ENCODE measurements around the gene FBXO8.
A peak's percentile ranks its signal among the peaks of the same experiment; 100 is the strongest.

FBXO8 gene

DNA sequence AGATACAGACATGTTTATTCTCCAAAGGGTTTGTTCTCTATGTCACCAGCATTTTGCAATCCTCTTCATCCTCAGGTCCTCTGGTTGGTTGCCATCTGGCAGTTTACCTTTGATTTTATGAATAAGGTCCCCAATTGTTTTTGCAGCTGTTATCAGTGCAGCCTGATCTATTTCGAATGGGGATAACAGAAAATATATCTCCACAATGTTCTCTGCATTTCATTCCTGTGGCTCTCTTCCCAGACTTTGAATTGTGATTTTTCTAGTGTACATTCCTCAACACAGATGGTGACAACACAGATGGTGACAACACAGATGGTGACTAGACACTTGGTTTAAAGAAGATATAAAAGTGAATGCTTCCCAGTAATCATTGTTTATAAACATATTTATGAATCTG lies 74.1 kb downstream of the FBXO8 start:
- no peak for DNase-seq (ENCODE audit: low read depth in 2 of 2)

DNA sequence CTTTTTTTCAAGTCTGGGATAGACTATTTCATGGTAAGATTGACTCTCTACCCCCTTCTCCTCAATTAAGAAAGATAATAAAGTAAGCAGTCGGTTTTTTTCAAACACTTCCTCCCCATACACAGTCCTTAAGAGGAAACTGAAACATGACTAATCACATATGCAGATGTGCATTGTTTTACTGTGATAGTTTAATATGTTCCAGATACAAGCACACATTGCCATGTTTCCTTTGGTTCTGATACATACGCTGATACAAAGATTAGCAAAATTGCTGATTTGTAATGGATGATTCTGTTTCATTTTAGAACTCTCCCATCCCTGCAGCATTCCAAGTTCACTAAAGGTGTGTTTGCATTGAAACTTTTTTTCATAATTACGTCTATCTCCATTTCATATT lies 76.1 kb downstream of the FBXO8 start:
- no peak for DNase-seq (ENCODE audit: low read depth in 2 of 2)

DNA sequence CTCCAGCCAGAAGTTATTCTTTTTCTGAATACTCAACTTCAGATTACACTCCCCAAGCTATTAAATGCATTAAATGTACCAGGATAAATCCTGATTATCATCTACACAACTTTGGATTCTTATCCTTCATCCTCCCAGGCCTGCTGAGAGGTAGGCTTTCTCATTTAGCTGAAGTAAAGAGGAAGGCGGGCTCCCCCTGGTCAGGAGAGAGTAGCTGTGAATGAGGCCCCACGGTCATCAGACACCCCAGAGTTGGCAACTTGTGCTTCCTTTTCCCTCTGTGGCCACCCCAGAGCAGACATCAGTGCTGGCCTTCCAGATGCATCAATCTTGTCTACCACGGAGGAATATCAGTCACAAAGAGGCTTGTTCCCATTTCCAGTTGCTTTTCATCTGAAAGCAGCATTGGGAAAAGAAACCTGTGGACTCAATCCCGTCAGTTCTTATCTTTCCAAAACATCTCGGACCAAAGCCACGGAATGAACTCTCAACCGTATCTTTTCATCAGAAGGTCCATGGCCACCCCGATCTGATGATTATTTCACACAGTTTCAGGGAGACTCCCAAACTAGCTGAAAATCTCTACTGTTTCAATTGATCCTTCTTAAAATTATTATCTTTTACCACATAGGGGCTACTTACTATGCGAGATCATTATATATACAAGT lies 79.2 kb downstream of the FBXO8 start:
- no peak for DNase-seq (ENCODE audit: low read depth in 2 of 2)

DNA sequence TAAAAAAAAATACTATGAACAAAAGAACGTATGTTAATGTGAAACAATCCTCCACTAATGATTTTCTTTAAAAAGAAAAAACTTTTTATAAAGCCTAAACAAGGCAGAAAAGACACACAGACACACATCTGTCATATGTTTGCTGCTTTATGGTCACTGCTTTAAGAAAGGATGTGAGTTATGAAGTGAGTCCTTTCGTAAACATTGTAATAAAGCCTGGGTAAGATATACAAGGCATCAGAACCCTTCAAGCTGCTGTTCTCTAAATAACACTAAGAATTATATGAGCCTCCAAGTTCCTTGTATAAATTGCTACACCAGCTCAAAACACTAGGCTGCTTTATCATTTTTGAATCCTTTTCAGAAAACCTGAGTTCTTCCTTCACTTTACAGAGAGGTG lies 81.6 kb downstream of the FBXO8 start:
- DNase-seq (ENCODE audit: low read depth in 2 of 2) = no peak

DNA sequence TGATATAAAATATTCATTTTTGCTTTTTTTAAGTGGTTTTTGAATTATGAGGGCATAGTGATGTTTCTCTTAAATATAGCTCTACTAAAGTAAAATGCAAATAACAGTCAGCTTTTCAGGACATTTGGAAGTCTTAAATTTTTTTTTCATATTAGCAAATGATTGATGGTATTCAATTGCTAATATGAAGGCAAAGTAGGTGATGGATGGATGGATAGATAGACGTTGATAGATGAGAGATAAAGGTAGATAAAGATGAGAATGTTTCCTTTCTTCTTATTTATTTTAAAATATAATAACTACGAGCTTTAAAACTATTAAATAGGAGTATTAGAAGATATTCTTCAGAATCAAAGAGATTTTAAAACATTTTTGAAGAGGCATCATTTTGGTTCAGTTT lies 83.7 kb downstream of the FBXO8 start:
- no peak for DNase-seq (ENCODE audit: low read depth in 2 of 2)

DNA sequence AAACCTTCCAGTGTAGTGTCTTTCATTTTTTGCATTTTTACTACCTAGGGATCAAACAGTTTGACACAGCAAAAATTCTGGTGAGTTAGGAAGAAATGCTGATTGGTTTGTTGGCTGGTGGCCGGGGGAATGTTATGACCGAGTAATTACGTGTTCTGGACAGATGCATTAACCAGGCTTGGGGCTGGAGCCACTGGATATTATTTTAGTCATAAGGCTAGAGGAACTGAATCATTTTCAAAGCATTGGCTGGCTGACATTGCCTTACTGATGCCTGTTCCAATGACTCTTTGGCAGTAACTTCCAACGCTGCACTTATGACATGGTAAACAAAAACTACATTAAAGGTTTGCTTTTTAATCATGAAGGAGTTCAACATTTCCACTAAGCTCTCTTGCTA lies 84.6 kb downstream of the FBXO8 start:
- peak in 1 of 2 experiments; percentile 36 for DNase-seq (ENCODE audit: low read depth in 2 of 2)

DNA sequence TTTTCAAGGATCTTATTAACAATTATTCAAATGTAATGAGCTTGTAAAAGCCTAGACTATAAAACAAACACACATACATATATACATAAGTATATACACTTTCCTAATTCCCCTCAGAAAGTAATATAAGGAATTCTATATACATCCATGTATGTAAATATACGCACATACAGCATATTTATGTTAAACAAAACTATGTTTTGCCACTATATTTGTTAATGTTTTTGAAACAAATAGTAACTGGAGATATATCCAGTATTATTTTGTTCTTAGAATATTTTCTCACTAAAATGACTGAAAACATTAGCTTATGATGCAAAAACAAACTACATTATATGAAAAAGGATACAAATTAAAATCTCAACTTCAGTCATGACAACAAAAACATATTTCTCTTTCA lies 85.1 kb downstream of the FBXO8 start:
- DNase-seq (ENCODE audit: low read depth in 2 of 2) = no peak

DNA sequence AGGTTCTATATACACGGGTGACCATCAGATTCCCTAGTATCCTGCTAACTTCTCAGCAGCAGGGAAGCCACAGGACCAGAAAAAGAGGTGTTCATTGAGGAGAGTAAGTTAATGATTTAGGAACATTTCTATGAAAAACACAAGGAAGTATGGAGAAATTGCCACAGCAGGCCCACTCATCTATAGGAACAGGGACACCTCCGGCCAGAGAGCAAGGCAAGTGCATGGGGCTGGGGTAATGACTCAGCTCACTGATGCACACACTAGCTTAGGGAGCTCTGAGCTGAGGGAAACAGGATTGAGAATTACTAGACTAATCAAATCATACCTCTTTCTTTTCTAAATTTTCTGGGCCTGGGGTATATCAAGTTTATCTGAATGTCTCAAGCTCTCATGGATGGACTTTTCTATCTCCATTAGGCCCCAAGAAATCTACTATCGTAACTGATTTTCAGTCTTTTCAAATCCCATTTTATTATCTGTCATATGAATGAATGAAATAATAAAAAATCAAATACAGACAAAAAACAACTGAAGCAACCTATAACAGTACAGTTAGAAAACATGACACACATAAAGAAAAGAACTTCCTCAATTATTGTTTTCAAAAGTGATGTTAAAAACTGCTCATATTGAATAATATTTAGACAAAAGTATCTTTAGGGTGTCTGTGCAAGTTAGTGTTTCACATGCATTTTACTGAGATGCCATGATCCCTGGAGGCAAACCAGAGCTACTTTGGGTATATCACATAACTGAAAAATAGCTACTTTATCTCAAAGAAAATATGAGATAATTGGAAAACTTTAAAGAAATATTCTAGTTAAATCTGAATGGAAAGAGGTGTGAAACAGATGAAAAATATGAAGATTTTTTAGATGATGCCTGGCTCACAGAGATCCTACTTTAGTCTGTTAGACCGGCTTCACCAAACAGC lies 89.8 kb downstream of the FBXO8 start:
- DNase-seq (ENCODE audit: low read depth in 2 of 2) = no peak

DNA sequence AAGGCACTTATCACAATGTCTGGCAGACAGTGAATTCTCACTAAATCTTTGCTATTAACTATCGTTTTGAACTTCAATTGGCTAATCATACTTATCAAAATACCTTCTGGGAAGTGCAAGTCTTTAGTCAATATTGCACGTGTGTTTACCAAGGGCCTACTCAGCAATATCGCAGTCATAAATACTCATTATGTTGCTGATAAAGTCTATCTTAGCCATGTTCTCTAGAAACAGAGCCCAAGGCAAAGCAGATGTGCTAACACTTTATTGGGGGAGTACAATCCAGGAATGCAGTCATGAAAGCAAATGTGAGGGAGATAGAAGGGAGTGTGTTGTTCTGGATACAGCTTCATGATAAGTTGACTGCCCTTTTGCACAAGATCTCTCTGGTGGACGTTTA lies 90.5 kb downstream of the FBXO8 start:
- DNase-seq (ENCODE audit: low read depth in 2 of 2) = no peak

DNA sequence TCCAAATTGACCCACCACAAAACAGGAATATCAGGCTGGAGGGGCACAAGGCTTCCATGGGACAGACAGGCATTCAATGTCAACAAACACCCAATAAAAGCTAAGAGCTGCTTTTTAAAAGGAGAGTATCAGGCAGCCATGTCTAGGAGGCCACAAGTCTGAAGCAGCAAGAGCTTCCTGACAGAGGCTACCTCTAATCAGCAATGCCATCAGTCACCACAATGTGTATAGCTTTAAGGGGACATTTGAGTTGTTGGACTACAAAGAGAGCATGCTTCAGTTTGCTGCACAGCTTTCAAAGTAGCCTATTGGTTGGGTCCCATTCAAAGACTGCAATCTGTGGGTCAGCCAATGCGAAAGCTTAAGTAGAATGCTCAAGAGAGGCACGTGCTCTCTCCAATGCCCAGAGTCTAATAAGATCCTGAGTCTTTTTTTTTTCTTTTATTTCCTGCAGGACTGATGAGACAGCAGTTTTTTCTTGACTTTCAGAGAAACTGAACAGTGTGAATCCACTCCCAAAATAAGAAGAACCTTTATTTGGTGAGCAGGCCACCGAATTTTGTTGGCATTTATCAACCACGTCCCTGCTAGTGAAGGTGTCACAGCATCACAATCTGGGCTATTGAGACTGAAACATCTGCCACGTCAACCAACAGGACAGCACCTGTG lies 92.5 kb downstream of the FBXO8 start:
- no peak for DNase-seq (ENCODE audit: low read depth in 2 of 2)

DNA sequence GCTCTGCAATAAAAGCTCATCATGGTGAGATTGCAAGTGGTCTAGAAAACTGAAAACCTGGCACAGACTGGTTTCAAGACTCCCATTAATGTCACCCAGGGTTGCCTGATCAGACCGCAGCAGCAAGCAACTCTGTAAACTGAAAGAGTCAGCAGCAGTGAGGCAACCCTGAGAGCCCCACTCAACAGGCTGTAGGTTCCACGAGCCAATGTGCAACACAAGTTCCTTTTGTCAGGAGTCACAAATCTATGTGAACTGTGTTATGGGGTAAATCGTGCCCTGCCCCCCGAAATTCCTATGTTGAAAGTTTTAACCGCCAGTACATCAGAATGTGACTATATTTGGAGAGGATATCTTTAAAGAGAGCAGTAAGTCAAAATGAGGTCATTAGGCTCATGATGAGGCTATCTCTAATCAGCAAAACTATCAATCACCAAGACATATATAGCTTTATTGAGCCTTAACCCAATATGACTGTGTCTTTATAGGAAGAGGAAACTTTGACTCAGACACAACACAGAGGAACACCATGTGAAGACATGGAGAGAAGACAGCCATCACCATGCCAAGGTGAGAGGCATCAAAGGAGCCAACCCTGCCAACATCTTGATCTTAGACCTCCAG lies 94.0 kb downstream of the FBXO8 start:
- DNase-seq (ENCODE audit: low read depth in 2 of 2) = no peak
